Measurements from ENCODE around the gene YIPF1. TPM values are rescaled to one million over a fixed set of nuclear protein-coding genes. Genes with fewer than 3 reads are reported as not detected.

Gene YIPF1
- polyA plus RNA-seq, 2 donors, result 13.5 to 20.3 TPM

GRCh38 chr1:53810007-53810406, 79.6 kb downstream of the YIPF1 start:
- no peak overlapping the region for H3K4me3 ChIP-seq (ENCODE audit: low read depth in 1 of 2, low read length in 2 of 2)
- H3K4me1 ChIP-seq (ENCODE audit: control insufficient read depth in 2 of 2, insufficient read depth in 2 of 2, low read length in 1 of 2), result no peaks in the 10 kb centered on the region
- WGBS, 2 donors, result 94 to 96% methylated on average over 5 of the region's 5 CpGs
- H3K36me3 ChIP-seq (ENCODE audit: control insufficient read depth in 2 of 2, insufficient read depth in 2 of 2, low read length in 1 of 2), result peaks cover 0 to 4% of the 10 kb centered on the region in 2 donors
- no peaks in the 10 kb centered on the region for H3K9me3 ChIP-seq (ENCODE audit: control insufficient read depth in 2 of 2, insufficient read depth in 1 of 2, low read depth in 1 of 2, low read length in 1 of 2)
- no peak overlapping the region for H3K27ac ChIP-seq (ENCODE audit: low read depth in 2 of 2, low read length in 1 of 2)
- no peaks in the 10 kb centered on the region for H3K27me3 ChIP-seq (ENCODE audit: control insufficient read depth in 1 of 2, insufficient read depth in 2 of 2, low read length in 2 of 2)

GRCh38 chr1:53807916-53808315, 81.7 kb downstream of the YIPF1 start:
- Histone ChIP-seq H3K27me3 (ENCODE audit: control insufficient read depth in 1 of 2, insufficient read depth in 2 of 2, low read length in 2 of 2) (no peaks in the 10 kb centered on the region), H3K4me1 (ENCODE audit: control insufficient read depth in 2 of 2, insufficient read depth in 2 of 2, low read length in 1 of 2) (no peaks in the 10 kb centered on the region), H3K9me3 (ENCODE audit: control insufficient read depth in 2 of 2, insufficient read depth in 1 of 2, low read depth in 1 of 2, low read length in 1 of 2) (no peaks in the 10 kb centered on the region), H3K27ac (ENCODE audit: low read depth in 2 of 2, low read length in 1 of 2) (no peak overlapping the region), H3K36me3 (ENCODE audit: control insufficient read depth in 2 of 2, insufficient read depth in 2 of 2, low read length in 1 of 2) (peaks cover 0 to 4% of the 10 kb centered on the region in 2 donors), H3K4me3 (ENCODE audit: low read depth in 1 of 2, low read length in 2 of 2) (no peak overlapping the region)
- WGBS, 2 donors, result 77 to 82% methylated on average over 5 of the region's 5 CpGs

- peaks cover 0 to 4% of the 10 kb centered on the region in 2 donors for H3K36me3 ChIP-seq (ENCODE audit: control insufficient read depth in 2 of 2, insufficient read depth in 2 of 2, low read length in 1 of 2)
- no peaks in the 10 kb centered on the region for H3K9me3 ChIP-seq (ENCODE audit: control insufficient read depth in 2 of 2, insufficient read depth in 1 of 2, low read depth in 1 of 2, low read length in 1 of 2)
- no peak overlapping the region for H3K27ac ChIP-seq (ENCODE audit: low read depth in 2 of 2, low read length in 1 of 2)
- no peaks in the 10 kb centered on the region for H3K4me1 ChIP-seq (ENCODE audit: control insufficient read depth in 2 of 2, insufficient read depth in 2 of 2, low read length in 1 of 2)
- 96 to 98% methylated on average over 3 of the region's 3 CpGs for WGBS, 2 donors
- no peaks in the 10 kb centered on the region for H3K27me3 ChIP-seq (ENCODE audit: control insufficient read depth in 1 of 2, insufficient read depth in 2 of 2, low read length in 2 of 2)
- no peak overlapping the region for H3K4me3 ChIP-seq (ENCODE audit: low read depth in 1 of 2, low read length in 2 of 2)
Observed at GRCh38 chr1:53804791-53805505, 84.6 kb downstream of the YIPF1 start.

- Histone ChIP-seq H3K4me1 (ENCODE audit: control insufficient read depth in 2 of 2, insufficient read depth in 2 of 2, low read length in 1 of 2) (no peaks in the 10 kb centered on the region), H3K27me3 (ENCODE audit: control insufficient read depth in 1 of 2, insufficient read depth in 2 of 2, low read length in 2 of 2) (no peaks in the 10 kb centered on the region), H3K36me3 (ENCODE audit: control insufficient read depth in 2 of 2, insufficient read depth in 2 of 2, low read length in 1 of 2) (peaks cover 0 to 4% of the 10 kb centered on the region in 2 donors), H3K27ac (ENCODE audit: low read depth in 2 of 2, low read length in 1 of 2) (no peak overlapping the region), H3K9me3 (ENCODE audit: control insufficient read depth in 2 of 2, insufficient read depth in 1 of 2, low read depth in 1 of 2, low read length in 1 of 2) (no peaks in the 10 kb centered on the region), H3K4me3 (ENCODE audit: low read depth in 1 of 2, low read length in 2 of 2) (no peak overlapping the region)
- 94 to 97% methylated on average over 7 of the region's 7 CpGs for WGBS, 2 donors
Observed at GRCh38 chr1:53804181-53804580, 85.4 kb downstream of the YIPF1 start.

Other genes starting within 250 kb of the YIPF1 start
- gene GLIS1, start 150.6 kb downstream of the YIPF1 start, polyA plus RNA-seq, result under 1 TPM; 0.18 TPM
- gene NDC1, start 51.5 kb downstream of the YIPF1 start, polyA plus RNA-seq, result 1 to 10 TPM; 4.9 to 7.1 TPM
- gene DIO1, start 4.4 kb upstream of the YIPF1 start, polyA plus RNA-seq, result under 1 TPM; 0.04 to 0.31 TPM
- gene IFT25, start 55.9 kb upstream of the YIPF1 start, polyA plus RNA-seq, result 10 to 100 TPM; 18.9 to 23.7 TPM
- gene LRRC42, start 56.6 kb upstream of the YIPF1 start, polyA plus RNA-seq, result 10 to 100 TPM in 1 of 2 donors, 1 to 10 TPM in 1; 4.9 to 20.0 TPM
- under 1 TPM; 0.31 to 0.35 TPM for gene LDLRAD1, start 128.4 kb upstream of the YIPF1 start, polyA plus RNA-seq
- gene TMEM59, start 163.4 kb upstream of the YIPF1 start, polyA plus RNA-seq, result 100 to 1,000 TPM; 127 to 210 TPM
- gene TCEANC2, start 163.8 kb upstream of the YIPF1 start, polyA plus RNA-seq, result 1 to 10 TPM; 1.4 to 1.7 TPM

All from esophagus (tissue), 2 donors.